Vagina (tissue), 2 donors: ENCODE results near the gene NUDCD3. TPM values are rescaled to one million over a fixed set of nuclear protein-coding genes. Genes with fewer than 3 reads are reported as not detected.

Source experiments
- DNase-seq, 2 donors: peaks; one replicate each; pipeline ENCODE4 v3.0.0-alpha.2; 2017; ENCODE audit errors: extremely low spot score in 2 of 2
- H3K27ac ChIP-seq: fragments of 200-600 bp; sonication (generic); one replicate; pipeline ENCODE4 v1.5.1; 2019
- H3K27me3 ChIP-seq: fragments of 200-600 bp; sonication (generic); one replicate; pipeline ENCODE4 v1.5.1; 2019
- H3K36me3 ChIP-seq, 2 donors: fragments of 200-600 bp; sonication (generic); one replicate each; pipeline ENCODE4 v1.5.1; 2017 to 2019
- H3K4me1 ChIP-seq: fragments of 200-600 bp; sonication (generic); one replicate; pipeline ENCODE4 v1.5.1; 2019
- H3K4me3 ChIP-seq, 2 donors: fragments of 200-600 bp; sonication (generic); 1 replicate in 1 of 2; 2 replicates in 1 of 2; pipeline ENCODE4 v1.5.1; 2016 to 2019
- H3K9me3 ChIP-seq: fragments of 200-600 bp; sonication (generic); one replicate; pipeline ENCODE4 v1.5.1; 2019
- CTCF ChIP-seq, 3 experiments: fragments of 450-650 bp in 2 of 3; fragments of 200-600 bp in 1 of 3; sonication (generic) in 1 of 3; IDR thresholded peaks; one replicate each; pipeline ENCODE4 v1.5.1; 2017 to 2019; ENCODE audit warnings: antibody characterized with exemption in 3 of 3, mild to moderate bottlenecking in 2 of 3, moderate library complexity in 2 of 3
- POLR2A ChIP-seq, 2 donors: fragments of 450-650 bp; IDR thresholded peaks; one replicate each; pipeline ENCODE4 v1.6.1; 2017; ENCODE audit warnings: antibody characterized with exemption in 2 of 2, mild to moderate bottlenecking in 2 of 2, moderate library complexity in 2 of 2
- POLR2AphosphoS5 ChIP-seq, 2 donors: sonication (generic); formaldehyde crosslinking; IDR thresholded peaks; one replicate each; pipeline ENCODE4 v1.9.0; 2017; ENCODE audit warnings: antibody characterized with exemption in 2 of 2, mild to moderate bottlenecking in 2 of 2, low read depth in 1 of 2; ENCODE audit not compliant: insufficient read depth in 1 of 2
- intact Hi-C: fragments of 100-400 bp; cut with DNase I; formaldehyde crosslinking; loops from one replicate; pipeline ENCODE4 v1.15.1; 2023
- total RNA-seq: library from RNA; depleted of rRNA; stranded (reverse); fragments of >200 nt; gene quantifications from one replicate; pipeline ENCODE4 v1.2.3, GENCODE V29; 2016

The NUDCD3 gene
- total RNA-seq, 1 donor from 2014 or later: 48.6 TPM

GRCh38 chr7:44379366-44380188 lies 110.9 kb downstream of the NUDCD3 start:
- Histone ChIP-seq H3K4me1 (no peaks in the 10 kb centered on the region), H3K27ac (no peak overlapping the region), H3K27me3 (no peaks in the 10 kb centered on the region), H3K4me3 (no peak overlapping the region), H3K9me3 (no peaks in the 10 kb centered on the region), H3K36me3 (peaks cover 0 to 6% of the 10 kb centered on the region in 2 donors)
- TF ChIP-seq POLR2A (IDR thresholded peaks at IDR 0.05) (no peak), POLR2AphosphoS5 (IDR thresholded peaks at IDR 0.05; ENCODE audit: insufficient read depth in 1 of 2, low read depth in 1 of 2) (no peak), CTCF (IDR thresholded peaks at IDR 0.05) (no peak)
- DNase-seq: peak; percentile 77 to 88
- intact Hi-C loops: no loop called here

- TF ChIP-seq POLR2AphosphoS5 (IDR thresholded peaks at IDR 0.05; ENCODE audit: insufficient read depth in 1 of 2, low read depth in 1 of 2): no peak
- no peak for TF ChIP-seq POLR2A (IDR thresholded peaks at IDR 0.05)
- TF ChIP-seq CTCF (IDR thresholded peaks at IDR 0.05): no peak
- Histone ChIP-seq H3K9me3 (no peaks in the 10 kb centered on the region), H3K4me3 (no peak overlapping the region), H3K36me3 (peaks cover 0 to 6% of the 10 kb centered on the region in 2 donors), H3K27me3 (no peaks in the 10 kb centered on the region), H3K27ac (no peak overlapping the region), H3K4me1 (no peaks in the 10 kb centered on the region)
- intact Hi-C loops: no loop called here
- DNase-seq: no peak
Observed at GRCh38 chr7:44378744-44379143, 111.7 kb downstream of the NUDCD3 start.

- peaks cover 0 to 4% of the 10 kb centered on the region in 2 donors for H3K36me3 ChIP-seq
- no peaks in the 10 kb centered on the region for H3K4me1 ChIP-seq
- TF ChIP-seq POLR2A (IDR thresholded peaks at IDR 0.05) (no peak), CTCF (IDR thresholded peaks at IDR 0.05) (no peak), POLR2AphosphoS5 (IDR thresholded peaks at IDR 0.05; ENCODE audit: insufficient read depth in 1 of 2, low read depth in 1 of 2) (no peak)
- no peaks in the 10 kb centered on the region for H3K27me3 ChIP-seq
- no peak for DNase-seq
- H3K27ac ChIP-seq: no peak overlapping the region
- no peak overlapping the region for H3K4me3 ChIP-seq
- H3K9me3 ChIP-seq: no peaks in the 10 kb centered on the region
- intact Hi-C loops: no loop called here
Observed at GRCh38 chr7:44377681-44378421, 112.6 kb downstream of the NUDCD3 start.

GRCh38 chr7:44377134-44377463 lies 113.4 kb downstream of the NUDCD3 start:
- intact Hi-C loops: no loop called here
- no peak for TF ChIP-seq CTCF (IDR thresholded peaks at IDR 0.05)
- no peak for TF ChIP-seq POLR2A (IDR thresholded peaks at IDR 0.05)
- TF ChIP-seq POLR2AphosphoS5 (IDR thresholded peaks at IDR 0.05; ENCODE audit: insufficient read depth in 1 of 2, low read depth in 1 of 2): no peak
- DNase-seq: peak in 1 of 2 donors; percentile 80
- H3K36me3 ChIP-seq: no peaks in the 10 kb centered on the region
- no peaks in the 10 kb centered on the region for H3K27me3 ChIP-seq
- H3K9me3 ChIP-seq: no peaks in the 10 kb centered on the region
- no peaks in the 10 kb centered on the region for H3K4me1 ChIP-seq
- H3K27ac ChIP-seq: no peak overlapping the region
- no peak overlapping the region for H3K4me3 ChIP-seq
